GM23248 (cell line): ENCODE data around the gene FRMPD4.

Experiments used
- EZH2 ChIP-seq: fragments of 200-600 bp; sonication (generic); IDR thresholded peaks from 2 replicates; pipeline ENCODE4 v1.6.1; 2018; ENCODE audit warnings: antibody characterized with exemption, mild to moderate bottlenecking; ENCODE audit not compliant: insufficient read depth, poor library complexity, severe bottlenecking
- EZH2phosphoT487 ChIP-seq: fragments of 200-600 bp; sonication (generic); IDR thresholded peaks from 2 replicates; pipeline ENCODE4 v1.6.1; 2018; ENCODE audit warnings: antibody characterized with exemption, moderate library complexity, mild to moderate bottlenecking, low read depth; ENCODE audit not compliant: insufficient read depth

GRCh38 chrX:12548746-12549145 is 410.5 kb downstream of the FRMPD4 start:
- TF ChIP-seq EZH2 (no peak), EZH2phosphoT487 (no peak)
